ENCODE results near the gene PCNX3.

Gene PCNX3

GRCh38 chr11:65599216-65599954 is 16.2 kb upstream of the PCNX3 start:
- DNase-seq (ENCODE audit: low spot score) = no peak

GRCh38 chr11:65599955-65600246 is 15.7 kb upstream of the PCNX3 start:
- DNase-seq (ENCODE audit: low spot score) = no peak

- no peak for DNase-seq (ENCODE audit: low spot score)
Measured at GRCh38 chr11:65604258-65604657, 11.3 kb upstream of the PCNX3 start.

GRCh38 chr11:65606876-65607613 is 8.5 kb upstream of the PCNX3 start:
- peak; percentile 95 for DNase-seq (ENCODE audit: low spot score)

GRCh38 chr11:65607614-65608426 is 7.8 kb upstream of the PCNX3 start:
- no peak for DNase-seq (ENCODE audit: low spot score)

- DNase-seq (ENCODE audit: low spot score) = no peak
Measured at GRCh38 chr11:65609229-65609628, 6.3 kb upstream of the PCNX3 start.

- DNase-seq (ENCODE audit: low spot score) = no peak
Measured at GRCh38 chr11:65609665-65610064, 5.9 kb upstream of the PCNX3 start.

- DNase-seq (ENCODE audit: low spot score) = no peak
Measured at GRCh38 chr11:65610404-65610803, 5.2 kb upstream of the PCNX3 start.

GRCh38 chr11:65611028-65611757 is 4.4 kb upstream of the PCNX3 start:
- no peak for DNase-seq (ENCODE audit: low spot score)

- DNase-seq (ENCODE audit: low spot score) = no peak
Measured at GRCh38 chr11:65611758-65612603, 3.6 kb upstream of the PCNX3 start.

GRCh38 chr11:65612691-65613090 is 2.9 kb upstream of the PCNX3 start:
- DNase-seq (ENCODE audit: low spot score) = no peak

GRCh38 chr11:65613091-65613928 is 2.3 kb upstream of the PCNX3 start:
- DNase-seq (ENCODE audit: low spot score) = no peak

GRCh38 chr11:65615950-65616574 is 486 bp downstream of the PCNX3 start:
- DNase-seq (ENCODE audit: low spot score) = no peak

GRCh38 chr11:65616575-65617001 is 1.0 kb downstream of the PCNX3 start:
- DNase-seq (ENCODE audit: low spot score) = no peak

- no peak for DNase-seq (ENCODE audit: low spot score)
Measured at GRCh38 chr11:65617136-65617850, 1.7 kb downstream of the PCNX3 start.

GRCh38 chr11:65617990-65618751 is 2.6 kb downstream of the PCNX3 start:
- DNase-seq (ENCODE audit: low spot score) = no peak

GRCh38 chr11:65618763-65619162 is 3.2 kb downstream of the PCNX3 start:
- DNase-seq (ENCODE audit: low spot score) = no peak

- no peak for DNase-seq (ENCODE audit: low spot score)
Measured at GRCh38 chr11:65619281-65619928, 3.8 kb downstream of the PCNX3 start.
